Central memory CD4-positive, alpha-beta T cell (primary cell): ENCODE measurements around the gene MYO10.

Experiments used
- DNase-seq: peaks from one replicate; pipeline ENCODE4 v3.0.0; 2022

MYO10 gene

DNA sequence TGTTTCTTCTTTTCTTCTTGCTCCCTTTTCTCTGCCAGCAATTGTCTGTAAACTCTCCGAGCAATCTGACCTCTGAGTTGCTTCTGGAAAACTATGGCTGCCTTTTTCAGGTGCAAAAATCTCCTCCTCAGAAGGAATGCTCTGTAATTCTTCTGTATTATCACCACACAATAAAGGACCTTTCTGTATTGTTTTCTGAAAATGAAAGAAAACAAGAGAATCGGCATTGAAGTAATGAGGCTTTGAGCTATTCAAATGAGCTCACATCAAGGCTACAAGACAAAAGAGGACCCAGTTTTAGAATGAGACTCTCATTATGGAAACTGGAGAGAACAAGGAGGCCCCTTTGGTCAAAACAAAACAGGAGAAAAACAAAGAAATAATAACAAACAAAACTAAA, 233.1 kb downstream of the MYO10 start:
- no peak for DNase-seq

- DNase-seq = no peak
Measured at GRCh38 chr5:16701134-16702099, 234.7 kb downstream of the MYO10 start.

- no peak for DNase-seq
Measured at GRCh38 chr5:16700081-16700480, 236.0 kb downstream of the MYO10 start.

GRCh38 chr5:16695779-16696178, 240.3 kb downstream of the MYO10 start:
- DNase-seq = no peak

GRCh38 chr5:16693879-16694278, 242.2 kb downstream of the MYO10 start:
- no peak for DNase-seq

- DNase-seq = no peak
Measured at GRCh38 chr5:16691731-16692130, 244.4 kb downstream of the MYO10 start.

- no peak for DNase-seq
Measured at GRCh38 chr5:16690243-16690852, 245.7 kb downstream of the MYO10 start.

DNA sequence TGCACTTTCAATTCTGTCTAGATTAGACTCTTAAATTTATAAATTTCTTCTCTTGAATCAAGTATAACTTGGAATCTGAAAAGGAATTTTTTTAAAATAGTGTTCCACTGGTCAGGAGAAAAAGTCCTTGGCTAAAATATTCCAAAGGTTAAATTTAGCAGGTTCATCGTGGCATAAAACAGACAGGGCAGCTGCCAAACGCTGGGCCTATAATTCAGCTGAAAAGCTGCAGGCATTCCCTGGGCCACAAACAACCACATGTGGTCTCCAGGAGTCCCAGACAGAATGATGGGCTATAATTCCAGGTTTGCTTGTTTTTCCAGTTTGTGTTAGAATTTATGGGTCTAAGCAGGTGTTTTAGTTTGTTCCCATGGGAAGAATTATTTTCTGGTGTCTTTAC, 248.2 kb downstream of the MYO10 start:
- no peak for DNase-seq

DNA sequence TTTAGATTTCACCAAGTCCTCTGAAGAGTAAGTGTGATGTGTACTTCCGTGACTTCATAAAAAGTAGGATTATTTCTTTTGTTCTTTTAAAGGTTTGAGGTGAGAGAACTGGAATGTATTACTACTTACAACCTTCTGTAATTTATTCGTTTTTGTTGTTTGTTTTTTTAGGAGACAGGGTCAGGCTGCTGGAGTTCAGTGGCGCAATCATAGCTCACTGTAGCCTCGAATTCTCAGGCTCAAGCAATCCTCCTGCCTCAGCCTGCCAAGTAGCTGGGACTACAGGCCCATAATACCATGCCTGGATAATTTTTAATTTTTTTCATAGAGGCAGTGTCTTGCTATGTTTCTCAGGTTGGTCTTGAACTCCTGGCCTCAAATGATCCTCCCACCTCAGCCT, 251.0 kb downstream of the MYO10 start:
- no peak for DNase-seq

DNA sequence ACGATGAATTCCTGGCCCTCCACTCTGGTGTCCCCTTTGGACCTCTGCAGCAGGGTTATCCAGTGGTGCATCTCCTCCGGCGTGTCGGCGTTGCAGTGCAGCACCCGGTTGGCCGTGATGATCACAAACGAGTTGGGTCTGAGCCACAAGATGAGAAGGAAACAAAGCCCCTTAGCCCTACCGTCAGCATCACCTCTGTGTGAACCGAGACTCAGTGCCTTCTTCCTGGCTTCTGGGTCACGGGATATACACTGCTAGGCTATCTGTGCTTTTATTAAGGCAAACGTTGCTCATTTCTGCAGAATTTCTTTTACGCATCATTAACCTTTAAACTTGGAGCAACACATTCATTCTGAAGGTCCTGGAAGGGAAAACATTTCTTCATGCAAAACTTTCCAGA, 254.2 kb downstream of the MYO10 start:
- no peak for DNase-seq

DNA sequence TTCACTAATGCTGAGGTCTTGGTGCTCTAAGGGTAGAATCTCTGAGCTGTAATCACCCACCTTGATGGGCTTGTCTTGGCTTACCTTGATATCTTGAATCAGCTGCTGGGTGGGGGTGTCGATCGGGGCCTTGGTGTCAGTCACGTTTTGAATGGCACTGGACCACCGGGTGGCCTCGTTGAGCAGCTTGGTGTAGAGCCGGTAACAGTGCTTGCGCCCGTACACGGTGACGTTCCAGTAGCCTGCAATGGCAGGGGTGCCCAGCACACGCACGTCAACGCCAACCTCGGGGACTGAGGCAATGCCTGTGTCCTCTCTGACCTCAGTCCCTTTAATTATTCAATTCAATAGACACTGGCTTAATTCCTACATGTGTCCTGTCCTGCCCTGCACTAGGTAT, 256.2 kb downstream of the MYO10 start:
- DNase-seq = no peak

DNA sequence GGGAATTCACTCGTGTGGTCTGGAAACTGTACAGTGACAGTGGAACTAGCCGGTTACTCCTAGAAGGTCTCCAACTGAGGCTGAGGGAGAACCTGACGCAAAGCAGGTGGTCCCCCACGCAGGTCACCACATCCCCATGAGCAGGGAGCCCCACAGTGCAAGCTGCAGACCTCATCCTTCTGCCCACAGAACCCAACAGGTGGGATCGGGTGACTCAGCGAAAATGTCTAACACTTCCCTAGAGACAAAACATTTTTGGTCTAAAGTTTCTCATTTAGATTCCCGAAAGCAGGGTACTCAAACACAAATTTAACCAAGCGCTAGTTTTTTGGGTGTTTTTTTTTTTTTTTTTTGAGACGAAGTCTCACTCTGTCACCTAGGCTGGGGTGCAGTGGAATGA, 256.9 kb downstream of the MYO10 start:
- no peak for DNase-seq

GRCh38 chr5:16675806-16676205, 260.3 kb downstream of the MYO10 start:
- no peak for DNase-seq

DNA sequence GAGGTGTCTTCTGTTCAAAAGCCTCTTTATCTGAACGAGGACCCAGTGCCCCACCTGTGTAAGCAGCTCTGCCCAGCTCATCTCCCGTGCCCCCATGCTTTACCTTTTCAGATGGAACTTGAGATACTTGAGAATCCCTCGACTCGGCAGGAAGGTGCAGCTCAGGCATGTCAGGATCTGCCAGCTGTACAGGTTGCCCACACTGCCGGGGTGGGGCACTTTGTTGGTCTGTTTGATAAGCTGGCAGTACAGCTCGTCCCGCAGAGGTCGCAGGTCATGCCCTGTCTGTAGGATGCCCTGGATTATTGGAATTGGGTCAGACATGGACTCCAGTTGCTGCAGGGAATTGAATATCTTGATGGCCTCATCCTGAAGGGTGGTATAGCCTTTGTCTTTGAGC, 261.3 kb downstream of the MYO10 start:
- DNase-seq = no peak

DNA sequence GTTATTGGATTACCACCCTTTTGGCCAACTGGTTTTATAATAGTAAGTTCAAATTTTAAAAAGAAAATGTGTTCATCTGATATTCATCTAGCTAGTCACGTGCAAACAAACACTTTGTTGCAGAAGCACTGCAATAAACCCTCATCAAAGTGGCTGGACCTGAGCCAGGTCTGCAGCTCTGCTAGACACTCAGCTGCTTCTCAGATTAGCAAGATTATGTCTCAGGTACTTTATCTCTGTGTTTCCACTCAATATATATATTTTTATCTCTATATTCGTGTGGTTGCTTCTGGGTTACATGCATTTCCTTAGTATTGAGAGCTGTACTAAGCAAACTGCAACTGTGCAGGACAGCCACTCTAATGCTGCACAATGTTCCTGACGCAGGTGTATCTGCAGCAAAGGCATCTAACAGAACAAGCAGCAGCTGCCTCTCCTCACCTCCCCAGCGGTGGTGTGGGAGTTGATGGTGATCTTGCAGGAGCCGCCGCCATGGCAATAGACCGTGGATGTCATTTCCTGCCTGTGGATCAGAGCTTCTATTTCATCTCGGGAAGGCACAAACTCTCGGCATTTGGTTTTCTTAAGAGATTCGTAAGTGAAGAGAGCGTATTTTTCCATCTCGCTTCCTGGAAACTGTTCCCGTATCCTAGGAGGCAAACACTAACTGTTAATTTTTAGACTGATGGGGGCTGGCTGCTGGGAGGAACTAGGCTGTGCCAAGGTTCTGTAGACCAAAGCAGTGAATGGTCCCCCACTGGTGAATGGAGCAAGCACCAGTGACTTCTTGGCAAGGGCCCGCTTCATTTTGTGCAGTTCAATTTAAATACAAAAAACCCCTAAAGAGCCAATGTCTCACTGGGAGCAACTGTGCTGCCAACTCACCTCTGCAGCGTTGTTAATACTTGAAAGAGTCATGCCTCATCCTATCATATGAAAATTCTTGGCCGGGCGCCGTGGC, 262.6 kb downstream of the MYO10 start:
- peak; percentile 42 for DNase-seq

GRCh38 chr5:16671208-16671607, 264.9 kb downstream of the MYO10 start:
- no peak for DNase-seq

GRCh38 chr5:16669776-16670175, 266.3 kb downstream of the MYO10 start:
- DNase-seq = no peak

GRCh38 chr5:16668631-16669030, 267.5 kb downstream of the MYO10 start:
- DNase-seq = no peak

- DNase-seq = no peak
Measured at GRCh38 chr5:16668194-16668593, 267.9 kb downstream of the MYO10 start.

GRCh38 chr5:16666883-16667398, 269.1 kb downstream of the MYO10 start:
- DNase-seq = peak; percentile 9

DNA sequence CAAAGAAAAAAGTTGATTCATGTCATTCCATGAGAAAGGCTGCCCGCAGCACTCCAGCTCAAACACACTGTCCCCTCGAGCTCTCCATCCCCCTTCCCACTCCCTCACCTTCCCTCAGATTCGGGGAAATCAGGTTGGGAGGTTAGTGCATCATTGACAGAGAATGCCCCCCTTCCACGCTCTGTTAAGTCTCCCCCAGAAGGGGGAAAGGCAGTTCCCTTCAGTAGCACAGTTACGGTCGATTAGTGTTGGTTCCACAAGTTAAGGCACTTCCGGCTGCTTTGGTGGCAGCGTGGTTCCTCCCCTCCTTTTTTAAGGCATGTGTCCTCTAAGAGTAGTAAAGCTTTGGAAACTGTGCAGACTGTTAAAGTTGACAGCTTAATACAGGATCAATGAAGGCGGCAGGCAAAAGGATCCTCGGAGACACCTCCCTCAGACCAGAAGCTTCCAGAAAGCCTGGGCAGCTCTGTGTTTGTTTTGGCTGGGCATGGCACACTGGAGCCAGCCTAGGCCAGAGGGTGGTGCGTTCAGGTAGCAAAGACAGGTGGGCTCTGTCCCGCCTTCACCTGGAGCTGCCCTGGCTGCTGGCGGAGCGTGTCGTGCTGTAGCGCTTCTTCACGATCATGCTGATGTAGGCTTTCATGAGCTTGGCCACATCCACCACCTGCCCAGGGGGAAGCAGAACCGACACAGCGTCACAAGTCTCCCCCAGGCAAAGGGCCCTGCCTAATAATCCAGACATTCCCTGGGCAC, 269.8 kb downstream of the MYO10 start:
- DNase-seq = no peak

- no peak for DNase-seq
Measured at GRCh38 chr5:16665601-16666000, 270.5 kb downstream of the MYO10 start.
